ENCODE data around the gene DNAH6. TPM values are rescaled to one million over a fixed set of nuclear protein-coding genes. Genes with fewer than 3 reads are reported as not detected.

The DNAH6 gene
- total and polyA plus RNA-seq, 2 of the 8 experiments (the other 6 are each of a cell fraction or from before 2014, with no cell fraction given), result 0.06 to 0.43 TPM

GRCh38 chr2:84703831-84704230 lies 187.5 kb downstream of the DNAH6 start (continued):
- no peak for TF ChIP-seq CHD7 (IDR thresholded peaks at IDR 0.05; ENCODE audit: insufficient replicate concordance, low read length)
- no peak for TF ChIP-seq CHD2 (IDR thresholded peaks at IDR 0.05; ENCODE audit: low read length)
- no peak for TF ChIP-seq BCL11A (IDR thresholded peaks at IDR 0.05; ENCODE audit: low read depth in 2 of 2, low read length in 2 of 2)
- TF ChIP-seq BACH1 (IDR thresholded peaks at IDR 0.05; ENCODE audit: low read length), result no peak
- TF ChIP-seq CBX8 (IDR thresholded peaks at IDR 0.05; ENCODE audit: borderline replicate concordance, low read depth, low read length), result no peak
- TF ChIP-seq SRF (IDR thresholded peaks at IDR 0.05; ENCODE audit: low read depth, low read length), result no peak
- TF ChIP-seq SUZ12 (IDR thresholded peaks at IDR 0.05; ENCODE audit: low read length), result no peak
